IPS-18c (cell line): Measurements from ENCODE around the gene TIMM50.

ENCODE experiments used
- H3K4me3 ChIP-seq: 2 replicates; pipeline ENCODE4 v1.7.0; 2013; ENCODE audit warnings: low read depth, mild to moderate bottlenecking, low read length, moderate library complexity; ENCODE audit not compliant: insufficient read depth
- H3K9me3 ChIP-seq: one replicate; pipeline ENCODE4 v1.6.1; 2013; ENCODE audit warnings: mild to moderate bottlenecking, low read length, moderate library complexity; ENCODE audit not compliant: control insufficient read depth, insufficient read depth

The TIMM50 gene

GRCh38 chr19:39514840-39515550, 34.4 kb downstream of the TIMM50 start, which contains the start of gene SELENOV:
Gene SELENOV, plus strand, starts transcription at chr19:39515139. Its CDS starts 74 bp downstream, at chr19:39515213.
- Histone ChIP-seq H3K4me3 (peak within 1 kb of the TSS; percentile 91), H3K9me3 (peaks cover 6% of the 10 kb centered on the region)

GRCh38 chr19:39515551-39516191, 35.0 kb downstream of the TIMM50 start:
- Histone ChIP-seq H3K9me3 (peaks cover 6% of the 10 kb centered on the region), H3K4me3 (peak overlapping the region; percentile 91)

GRCh38 chr19:39516270-39516669, 35.6 kb downstream of the TIMM50 start:
- Histone ChIP-seq H3K9me3 (peaks cover 6% of the 10 kb centered on the region), H3K4me3 (peak overlapping the region; percentile 91)

DNA sequence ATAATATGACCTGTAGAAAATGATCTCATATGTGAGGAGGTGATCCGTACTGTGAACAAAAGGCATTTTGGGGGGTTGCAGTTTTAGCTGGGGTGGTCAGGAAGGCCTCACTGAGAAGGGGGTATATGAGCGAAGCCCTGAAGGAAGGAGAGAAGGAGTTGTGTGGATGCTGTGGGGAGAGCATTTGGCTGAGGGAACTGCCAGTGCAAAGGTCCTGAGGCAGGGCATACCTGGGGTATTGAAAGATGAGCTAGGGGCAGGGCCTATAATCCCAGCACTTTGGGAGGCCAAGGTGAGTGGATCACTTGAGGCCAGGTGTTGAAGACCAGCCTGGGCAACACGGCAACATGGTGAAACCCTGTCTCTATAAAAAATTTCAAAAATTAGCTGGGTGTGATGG, 36.8 kb downstream of the TIMM50 start:
- Histone ChIP-seq H3K9me3 (peaks cover 6% of the 10 kb centered on the region), H3K4me3 (no peak overlapping the region)

DNA sequence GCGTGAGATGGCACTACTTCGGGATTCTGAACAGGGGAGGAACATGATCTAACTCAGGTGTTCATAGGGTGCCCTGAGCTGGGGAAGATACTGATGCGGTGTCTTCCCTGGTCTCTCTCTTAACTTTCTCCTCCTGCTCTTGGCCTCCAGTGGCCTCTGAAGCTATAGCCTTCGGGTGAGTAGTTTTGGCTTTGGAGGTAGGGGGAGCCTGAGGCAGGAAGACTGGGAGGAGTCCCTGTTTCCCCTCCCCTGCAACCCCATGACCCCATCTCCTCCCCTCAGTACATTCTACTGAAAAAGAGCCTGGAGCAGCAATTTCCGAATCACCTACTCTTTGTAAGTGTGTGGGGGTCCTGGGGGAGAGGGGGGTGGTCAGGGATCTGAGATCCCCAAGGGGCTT, 37.8 kb downstream of the TIMM50 start:
- peaks cover 6% of the 10 kb centered on the region for H3K9me3 ChIP-seq
- H3K4me3 ChIP-seq = no peak overlapping the region

GRCh38 chr19:39518975-39519374, 38.3 kb downstream of the TIMM50 start:
- H3K4me3 ChIP-seq = no peak overlapping the region
- H3K9me3 ChIP-seq = peaks cover 6% of the 10 kb centered on the region

DNA sequence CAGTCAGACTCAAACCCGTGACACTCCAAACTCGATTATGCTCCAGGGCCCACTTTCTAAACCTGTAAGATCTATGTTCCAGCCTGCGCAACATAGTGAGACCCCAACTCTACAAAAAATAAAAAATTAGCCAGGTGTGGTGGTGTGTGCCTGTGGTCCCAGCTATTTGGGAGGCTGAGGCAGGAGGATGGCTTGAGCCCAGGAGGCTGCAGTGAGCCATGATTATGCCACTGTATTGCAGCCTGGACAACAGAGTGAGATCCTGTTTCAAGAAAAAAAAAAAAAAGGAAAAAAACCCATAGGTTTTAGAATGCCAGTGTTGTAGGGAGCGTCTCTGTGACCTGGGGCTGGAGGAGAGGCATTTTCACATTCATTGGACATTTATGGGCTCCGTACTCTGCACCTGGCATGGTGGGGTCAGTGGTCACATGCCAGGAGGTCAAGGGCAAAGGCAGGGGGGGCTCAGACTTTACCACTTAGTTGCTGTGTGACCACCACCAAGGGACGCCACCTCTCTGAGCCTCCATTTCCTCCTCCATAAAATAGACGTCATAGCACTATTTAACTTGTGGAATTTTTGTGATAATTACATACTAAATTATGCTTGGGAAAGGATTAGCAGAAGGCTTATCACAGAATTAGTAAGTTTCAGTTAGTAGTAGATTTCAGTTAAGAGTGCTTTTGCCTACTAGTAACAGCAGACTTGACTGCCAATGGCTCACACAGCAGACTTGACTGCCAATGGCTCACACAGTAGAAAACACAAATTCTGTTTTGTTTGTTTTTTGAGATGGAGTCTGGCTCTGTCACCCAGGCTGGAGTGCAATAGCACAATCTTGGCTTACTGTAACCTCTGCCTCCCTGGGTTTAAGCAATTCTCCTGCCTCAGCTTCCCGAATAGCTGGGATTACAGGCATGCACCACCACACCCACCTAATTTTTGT, 40.2 kb downstream of the TIMM50 start:
- H3K4me3 ChIP-seq = no peak overlapping the region

GRCh38 chr19:39524495-39524894, 43.9 kb downstream of the TIMM50 start:
- Histone ChIP-seq H3K9me3 (no peaks in the 10 kb centered on the region), H3K4me3 (no peak overlapping the region)

More for the DNA sequence above, 40.2 kb downstream of the TIMM50 start:
- peaks cover 2% of the 10 kb centered on the region for H3K9me3 ChIP-seq

DNA sequence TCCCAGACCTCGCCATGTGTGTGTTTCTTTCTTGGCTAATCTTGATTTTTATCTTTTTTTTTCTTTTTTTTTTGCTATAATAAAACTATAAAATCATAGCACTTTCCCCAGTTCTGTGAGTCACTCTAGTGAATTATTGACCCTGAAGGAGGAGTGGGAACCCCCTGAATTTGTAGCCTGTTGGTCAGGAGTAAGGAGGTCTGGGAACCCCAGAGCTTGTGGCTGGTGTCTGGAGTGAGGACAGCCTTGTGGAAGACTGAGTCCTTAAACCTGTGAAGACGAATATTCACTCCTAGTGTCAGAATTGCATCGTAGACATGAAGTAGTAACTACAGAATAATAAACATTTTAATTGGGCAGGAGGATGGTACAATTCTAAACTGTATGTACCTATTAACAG, 44.6 kb downstream of the TIMM50 start:
- Histone ChIP-seq H3K9me3 (no peaks in the 10 kb centered on the region), H3K4me3 (no peak overlapping the region)

GRCh38 chr19:39531834-39532232, 51.2 kb downstream of the TIMM50 start:
- H3K4me3 ChIP-seq = peak overlapping the region; percentile 92
- no peaks in the 10 kb centered on the region for H3K9me3 ChIP-seq

- Histone ChIP-seq H3K4me3 (peak within 1 kb of the TSS; percentile 92), H3K9me3 (no peaks in the 10 kb centered on the region)
These were observed 51.8 kb downstream of the TIMM50 start, which contains the start of gene EID2B for GRCh38 chr19:39532233-39533002. Gene EID2B, minus strand, starts transcription at chr19:39532852. Its CDS starts 50 bp downstream, at chr19:39532802.

DNA sequence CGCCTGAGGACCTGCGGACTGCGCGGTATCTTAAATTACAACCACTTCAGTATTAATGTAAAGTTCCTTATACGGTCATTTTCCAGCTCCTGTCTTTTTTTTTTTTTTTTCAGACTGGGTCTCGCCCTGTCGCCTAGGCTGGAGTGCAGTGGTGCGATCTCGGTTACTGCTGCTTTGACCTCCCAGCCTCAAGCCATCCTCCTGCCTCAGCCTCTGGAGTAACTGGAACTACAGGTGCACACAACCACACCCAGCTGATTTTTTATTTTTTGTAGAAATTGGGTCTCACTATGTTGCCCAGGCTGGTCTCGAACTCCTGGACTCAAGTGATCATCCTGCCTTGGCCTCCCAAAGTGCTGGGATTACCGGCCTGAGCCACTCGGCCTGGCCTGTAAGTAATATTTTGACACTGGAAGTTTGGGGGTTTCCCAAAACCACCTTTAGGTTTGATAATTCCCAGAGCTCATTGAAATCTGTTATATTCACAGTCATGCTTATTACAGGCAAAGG, 52.4 kb downstream of the TIMM50 start:
- Histone ChIP-seq H3K4me3 (no peak overlapping the region), H3K9me3 (no peaks in the 10 kb centered on the region)

DNA sequence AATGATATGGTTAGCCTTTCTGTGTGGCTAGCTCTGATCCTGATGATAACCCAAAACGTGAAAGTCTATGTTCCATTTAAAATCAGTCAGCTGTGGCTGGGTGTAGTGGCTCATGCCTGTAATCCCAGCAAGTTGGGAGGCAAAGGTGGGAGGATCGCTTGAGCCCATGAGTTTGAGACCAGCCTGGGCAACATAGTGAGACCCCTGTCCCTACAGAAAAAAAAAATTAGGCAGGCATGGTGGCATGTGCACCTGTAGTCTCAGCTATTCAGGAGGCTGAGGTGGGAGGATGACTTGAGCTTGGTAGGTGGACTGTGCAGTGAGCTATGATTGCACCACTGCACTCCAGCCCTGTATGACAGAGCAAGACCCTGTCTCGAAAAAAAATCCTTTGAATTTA, 53.2 kb downstream of the TIMM50 start:
- Histone ChIP-seq H3K9me3 (no peaks in the 10 kb centered on the region), H3K4me3 (no peak overlapping the region)

- H3K4me3 ChIP-seq = peak overlapping the region; percentile 90
- no peaks in the 10 kb centered on the region for H3K9me3 ChIP-seq
These were observed 58.5 kb downstream of the TIMM50 start for GRCh38 chr19:39539165-39539517.

DNA sequence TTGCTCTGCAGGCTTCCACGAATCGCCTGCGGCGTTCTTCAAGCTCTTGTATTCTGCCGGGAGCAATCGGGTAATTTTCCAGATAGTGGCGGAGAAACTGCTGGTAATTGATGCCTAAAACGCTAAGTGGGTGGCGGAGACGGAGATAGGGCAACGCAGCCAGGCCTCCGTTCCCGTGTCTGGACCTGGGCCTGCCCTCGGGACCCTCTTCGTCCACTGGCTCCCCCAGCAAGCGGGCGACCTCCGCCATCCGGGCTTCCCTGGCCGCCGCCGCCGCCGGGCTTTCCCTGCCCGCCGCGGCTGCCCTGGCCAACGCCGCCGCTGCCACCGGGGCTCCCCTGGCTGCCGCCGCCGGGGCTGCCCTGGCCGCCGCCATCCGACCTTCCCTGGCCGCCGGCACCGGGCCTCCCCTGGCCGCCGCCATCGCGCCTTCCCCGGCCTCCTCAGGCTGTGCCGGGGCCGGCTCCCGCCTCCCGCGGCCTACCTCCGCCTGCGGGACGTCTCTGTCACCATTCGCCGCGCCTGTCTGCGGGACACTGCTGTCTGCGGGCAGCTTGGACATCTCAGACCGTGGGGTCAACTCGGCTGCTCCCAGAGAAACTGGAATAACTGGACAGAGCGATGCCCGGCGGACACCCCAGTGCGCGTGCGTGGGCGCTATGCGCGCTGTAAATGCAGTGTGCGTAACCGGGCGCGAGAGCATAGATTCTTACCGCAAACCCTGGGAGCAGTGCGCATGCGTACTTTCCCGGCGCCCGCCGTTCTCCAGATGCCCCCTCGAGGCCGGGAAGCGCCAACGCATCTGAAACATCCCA, 59.1 kb downstream of the TIMM50 start, which contains the start of gene EID2:
Gene EID2, minus strand, starts transcription at position 644 of the 815 bp plus-strand sequence. Its CDS starts 82 bp downstream, at position 562.
- peak within 1 kb of the TSS; percentile 90 for H3K4me3 ChIP-seq
- H3K9me3 ChIP-seq = no peaks in the 10 kb centered on the region

GRCh38 chr19:39540333-39540673, 59.7 kb downstream of the TIMM50 start:
- H3K9me3 ChIP-seq = no peaks in the 10 kb centered on the region
- H3K4me3 ChIP-seq = no peak overlapping the region
